Thoracic aorta (tissue), 2 donors: ENCODE data around the gene SOD3. TPM values are rescaled to one million over a fixed set of nuclear protein-coding genes. Genes with fewer than 3 reads are reported as not detected.
A peak's percentile ranks its signal among the peaks of the same experiment; 100 is the strongest.

Experiments
- ATAC-seq: fragments of 150-250 bp; one replicate; pipeline ENCODE4 v1.8.0; 2017; ENCODE audit warnings: low read depth; ENCODE audit not compliant: insufficient number of reproducible peaks, low FRiP score
- DNase-seq: peaks from one replicate; pipeline ENCODE4 v3.0.0-alpha.2; 2020; ENCODE audit warnings: low spot score
- H3K27ac ChIP-seq, 2 donors: fragments of 200-600 bp; sonication (generic); 1 replicate in 1 of 2; 2 replicates in 1 of 2; pipeline ENCODE4 v1.5.1; 2016; ENCODE audit warnings: mild to moderate bottlenecking in 2 of 2, moderate library complexity in 2 of 2
- H3K27me3 ChIP-seq: fragments of 200-600 bp; sonication (generic); replicated peaks from 2 replicates; pipeline ENCODE4 v1.6.0; 2016; ENCODE audit warnings: mild to moderate bottlenecking; ENCODE audit not compliant: insufficient read depth
- H3K36me3 ChIP-seq: fragments of 200-600 bp; sonication (generic); one replicate; pipeline ENCODE4 v1.5.1; 2016
- H3K4me1 ChIP-seq, 2 donors: fragments of 200-600 bp; sonication (generic); 1 replicate in 1 of 2; 2 replicates in 1 of 2; pipeline versions ENCODE4 v1.5.1 to v1.6.0; 2016; ENCODE audit warnings: low read depth in 2 of 2, mild to moderate bottlenecking in 1 of 2; ENCODE audit not compliant: control insufficient read depth in 1 of 2
- H3K4me3 ChIP-seq: fragments of 200-600 bp; sonication (generic); 2 replicates; pipeline ENCODE4 v1.5.1; 2016; ENCODE audit warnings: mild to moderate bottlenecking
- H3K9me3 ChIP-seq: fragments of 200-600 bp; sonication (generic); 2 replicates; pipeline ENCODE4 v1.5.1; 2016
- total RNA-seq, 2 donors: library from RNA; depleted of rRNA; stranded (reverse); fragments of >200 nt; gene quantifications; one replicate each; pipeline versions ENCODE4 v1.1.0 to v1.2.3, GENCODE V29; 2016
- TF ChIP-seq, protein P1 (sequence below): fragments of 200-600 bp; sonication (generic); IDR thresholded peaks from one replicate; pipeline ENCODE4 v1.5.1; 2019; ENCODE audit warnings: antibody characterized with exemption

Gene SOD3
- total RNA-seq, 2 donors from 2014 or later = 549 to 743 TPM

- ATAC-seq (no peak), DNase-seq (no peak)
- Histone ChIP-seq H3K27me3 (no peaks in the 10 kb centered on the region), H3K9me3 (no peaks in the 10 kb centered on the region), H3K4me1 (peaks cover 16 to 39% of the 10 kb centered on the region in 2 donors), H3K27ac (peak overlapping the region; percentile 86 to 96), H3K4me3 (peak overlapping the region; percentile 80), H3K36me3 (no peaks in the 10 kb centered on the region)
- TF ChIP-seq, protein P1, sequence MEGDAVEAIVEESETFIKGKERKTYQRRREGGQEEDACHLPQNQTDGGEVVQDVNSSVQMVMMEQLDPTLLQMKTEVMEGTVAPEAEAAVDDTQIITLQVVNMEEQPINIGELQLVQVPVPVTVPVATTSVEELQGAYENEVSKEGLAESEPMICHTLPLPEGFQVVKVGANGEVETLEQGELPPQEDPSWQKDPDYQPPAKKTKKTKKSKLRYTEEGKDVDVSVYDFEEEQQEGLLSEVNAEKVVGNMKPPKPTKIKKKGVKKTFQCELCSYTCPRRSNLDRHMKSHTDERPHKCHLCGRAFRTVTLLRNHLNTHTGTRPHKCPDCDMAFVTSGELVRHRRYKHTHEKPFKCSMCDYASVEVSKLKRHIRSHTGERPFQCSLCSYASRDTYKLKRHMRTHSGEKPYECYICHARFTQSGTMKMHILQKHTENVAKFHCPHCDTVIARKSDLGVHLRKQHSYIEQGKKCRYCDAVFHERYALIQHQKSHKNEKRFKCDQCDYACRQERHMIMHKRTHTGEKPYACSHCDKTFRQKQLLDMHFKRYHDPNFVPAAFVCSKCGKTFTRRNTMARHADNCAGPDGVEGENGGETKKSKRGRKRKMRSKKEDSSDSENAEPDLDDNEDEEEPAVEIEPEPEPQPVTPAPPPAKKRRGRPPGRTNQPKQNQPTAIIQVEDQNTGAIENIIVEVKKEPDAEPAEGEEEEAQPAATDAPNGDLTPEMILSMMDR = no peak
These were observed 2.0 kb upstream of the SOD3 start for GRCh38 chr4:24793219-24794005.

DNA sequence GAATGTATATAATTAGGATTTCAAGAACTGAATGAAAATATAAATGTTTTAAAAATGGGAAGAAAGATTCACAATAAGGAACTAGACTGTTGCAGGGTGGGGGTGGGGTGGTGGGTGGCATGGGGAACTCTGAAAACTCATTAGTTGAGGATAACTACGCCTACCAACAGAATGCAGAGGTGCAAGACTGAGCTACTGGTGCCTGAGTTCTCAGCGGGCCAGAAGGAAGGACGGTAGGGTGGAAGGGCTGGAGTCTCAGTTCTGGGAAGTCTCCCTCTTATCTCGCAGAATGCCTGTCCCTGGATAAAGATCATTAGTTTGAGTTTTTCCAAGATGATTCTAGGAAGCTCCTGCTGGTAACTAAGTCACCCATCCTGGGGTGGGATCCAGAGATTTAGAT lies 1.3 kb upstream of the SOD3 start:
- Histone ChIP-seq H3K9me3 (no peaks in the 10 kb centered on the region), H3K27ac (peak overlapping the region; percentile 86 to 96), H3K27me3 (no peaks in the 10 kb centered on the region), H3K4me1 (peaks cover 16 to 44% of the 10 kb centered on the region in 2 donors), H3K4me3 (peak overlapping the region; percentile 80), H3K36me3 (no peaks in the 10 kb centered on the region)
- no peak for DNase-seq
- ATAC-seq = no peak
- TF ChIP-seq, protein P1 = no peak

- Histone ChIP-seq H3K36me3 (no peaks in the 10 kb centered on the region), H3K27me3 (no peaks in the 10 kb centered on the region), H3K4me3 (peak overlapping the region; percentile 80), H3K4me1 (peaks cover 16 to 44% of the 10 kb centered on the region in 2 donors), H3K9me3 (no peaks in the 10 kb centered on the region), H3K27ac (peak overlapping the region; percentile 86 to 96)
- ATAC-seq (peak; percentile 18), DNase-seq (peak; percentile 53)
- TF ChIP-seq, protein P1 = no peak
These were observed 893 bp upstream of the SOD3 start for GRCh38 chr4:24794480-24794879.

GRCh38 chr4:24795666-24796381 lies 451 bp downstream of the SOD3 start:
- Histone ChIP-seq H3K36me3 (no peaks in the 10 kb centered on the region), H3K9me3 (no peaks in the 10 kb centered on the region), H3K27ac (peak overlapping the region; percentile 86 to 96), H3K4me3 (peak overlapping the region; percentile 80), H3K27me3 (no peaks in the 10 kb centered on the region), H3K4me1 (peaks cover 22 to 55% of the 10 kb centered on the region in 2 donors)
- no peak for DNase-seq
- ATAC-seq = no peak
- TF ChIP-seq, protein P1 = no peak

DNA sequence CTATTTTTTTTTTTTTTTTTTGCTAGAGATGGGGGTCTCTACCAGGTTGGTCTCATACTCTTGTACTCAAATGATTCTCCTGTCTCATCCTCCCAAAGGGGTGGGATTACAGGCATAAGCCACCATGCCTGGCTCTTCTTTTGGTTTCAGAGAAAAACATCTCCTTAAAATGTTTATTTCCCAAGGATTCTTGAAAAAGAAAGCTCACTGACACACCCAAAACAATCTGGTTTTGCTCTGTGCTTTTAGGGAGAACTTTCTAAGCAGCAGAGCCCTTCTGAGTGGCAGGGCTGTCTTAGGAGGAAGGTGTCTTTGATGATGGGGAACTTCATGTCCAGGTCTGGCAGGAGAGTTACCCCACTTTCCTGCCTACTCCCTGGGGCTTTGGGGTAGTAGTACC lies 1.2 kb downstream of the SOD3 start:
- DNase-seq (no peak), ATAC-seq (no peak)
- TF ChIP-seq, protein P1 = no peak
- Histone ChIP-seq H3K4me1 (peaks cover 30 to 63% of the 10 kb centered on the region in 2 donors), H3K27ac (peak overlapping the region; percentile 64 to 96), H3K27me3 (no peaks in the 10 kb centered on the region), H3K4me3 (peak overlapping the region; percentile 80), H3K36me3 (no peaks in the 10 kb centered on the region), H3K9me3 (no peaks in the 10 kb centered on the region)
